Erythroblast (primary cell): ENCODE data around the gene MIS18BP1.

Source experiments
- GATA1 ChIP-seq: IDR thresholded peaks from 2 replicates; pipeline ENCODE4 v1.6.1; 2011; ENCODE audit warnings: low read depth, mild to moderate bottlenecking, control low read depth, low read length, moderate library complexity
- POLR2A ChIP-seq: IDR thresholded peaks from 2 replicates; pipeline ENCODE4 v1.6.1; 2011; ENCODE audit warnings: mild to moderate bottlenecking, low read length

GRCh38 chr14:45298423-45299117, 45.6 kb upstream of the MIS18BP1 start:
- TF ChIP-seq POLR2A, result no peak
- TF ChIP-seq GATA1, result no peak
